T-helper 22 cell (primary cell): ENCODE results near the gene PXMP4.

ENCODE experiments used
- DNase-seq: peaks from one replicate; pipeline ENCODE4 v3.0.0-alpha.2; 2020; ENCODE audit warnings: low read depth

Gene PXMP4

DNA sequence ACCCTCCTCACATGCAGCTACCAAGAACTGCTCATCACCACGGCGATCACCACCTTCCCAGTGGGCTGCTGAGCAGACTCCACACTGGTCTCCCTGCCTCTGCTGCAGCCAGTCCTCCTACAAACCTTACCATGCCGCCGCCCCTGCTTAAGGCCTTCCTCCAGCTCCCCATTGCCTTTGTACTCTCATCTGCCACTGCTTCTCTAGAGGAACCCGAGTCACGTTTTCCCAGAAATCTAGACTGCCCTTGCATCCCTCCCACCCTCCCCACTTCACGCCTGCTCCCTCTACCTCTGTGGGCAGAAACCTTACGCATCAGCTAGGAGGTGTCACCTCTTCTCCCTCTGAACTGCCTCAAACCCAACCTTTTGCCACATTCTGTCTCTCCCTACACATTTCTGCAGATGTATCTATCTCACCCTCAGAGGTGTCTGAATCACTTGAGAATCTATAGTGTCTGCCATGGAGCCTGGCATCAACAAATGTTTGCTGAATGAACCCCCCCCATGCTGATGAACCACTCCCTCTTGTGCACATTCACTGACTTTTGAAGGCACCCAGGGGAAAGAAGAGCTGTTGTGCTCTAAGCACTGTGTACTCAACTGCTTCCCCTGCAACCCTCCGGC is 38.3 kb downstream of the PXMP4 start:
- no peak for DNase-seq

DNA sequence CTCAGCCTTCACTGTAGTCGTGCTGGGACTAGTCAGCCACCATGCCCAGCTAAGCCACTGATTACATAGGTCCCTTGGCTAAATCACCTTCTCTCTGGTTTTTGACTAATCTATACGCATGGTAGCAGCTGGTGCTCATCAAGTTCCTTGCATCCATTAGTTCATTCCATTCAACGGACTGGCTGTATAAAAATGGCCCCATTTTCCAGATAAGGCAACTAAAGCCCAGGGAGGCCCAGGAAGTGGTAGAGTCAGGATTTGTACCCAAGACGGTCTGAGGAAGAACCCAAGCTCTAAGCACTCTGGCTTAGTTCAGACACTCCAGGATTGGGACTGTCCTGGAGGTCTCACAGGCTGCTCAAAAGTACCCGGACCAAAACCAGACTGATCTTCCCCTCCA is 38.8 kb downstream of the PXMP4 start:
- no peak for DNase-seq

DNA sequence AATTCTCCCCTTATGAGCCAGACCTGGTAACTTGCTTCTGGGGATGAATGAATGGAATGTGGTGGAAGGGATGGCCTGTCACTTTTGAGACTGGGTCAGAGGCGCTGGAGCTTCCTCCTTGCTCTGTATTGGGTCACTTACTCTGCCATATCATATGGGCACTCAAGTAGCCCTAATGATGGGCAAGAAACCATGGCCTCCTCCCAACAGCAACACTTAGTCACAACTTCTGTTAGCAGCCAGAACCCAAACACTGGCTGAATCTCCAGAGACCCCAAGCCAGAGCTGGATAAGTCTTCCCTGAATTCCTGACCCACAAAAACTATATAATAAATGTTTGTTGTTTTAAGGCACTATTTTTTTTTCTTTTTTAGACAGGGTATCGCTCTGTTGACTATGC is 39.4 kb downstream of the PXMP4 start:
- no peak for DNase-seq

DNA sequence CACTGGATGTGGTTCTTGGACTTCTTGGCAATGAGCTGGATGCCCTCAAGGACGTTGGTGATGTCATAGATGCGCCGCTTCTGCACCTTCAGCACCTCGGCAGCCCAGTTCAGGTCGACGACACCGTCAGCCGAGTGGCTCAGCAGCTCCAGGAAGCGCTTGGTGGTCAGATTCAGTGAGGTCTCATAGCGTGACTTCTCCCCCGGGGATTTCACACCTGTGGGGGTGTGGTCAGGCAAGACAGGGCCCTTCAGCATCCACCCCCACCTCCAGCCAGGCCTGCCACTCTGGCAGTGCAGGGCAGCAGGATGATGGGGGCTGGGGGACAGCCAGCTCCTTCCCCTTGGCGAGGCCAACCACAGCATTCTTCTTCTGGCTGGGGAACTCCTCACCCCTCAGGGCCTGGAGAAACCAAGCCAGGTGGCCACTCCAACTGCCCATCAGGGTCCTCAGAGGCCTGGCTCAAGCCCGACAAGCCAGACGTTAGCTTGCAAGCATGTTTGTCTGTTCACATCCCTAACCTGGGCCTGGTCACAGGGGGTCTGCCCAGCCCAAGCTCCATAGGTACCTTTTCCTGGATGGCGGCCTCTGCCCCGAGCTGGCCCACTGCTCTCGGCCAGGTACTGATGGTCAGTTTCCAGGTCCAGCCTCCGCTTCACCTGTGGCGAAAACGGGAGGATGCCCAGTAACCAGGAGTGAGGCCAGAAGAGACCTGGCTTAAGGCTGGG is 40.2 kb downstream of the PXMP4 start:
- no peak for DNase-seq

DNA sequence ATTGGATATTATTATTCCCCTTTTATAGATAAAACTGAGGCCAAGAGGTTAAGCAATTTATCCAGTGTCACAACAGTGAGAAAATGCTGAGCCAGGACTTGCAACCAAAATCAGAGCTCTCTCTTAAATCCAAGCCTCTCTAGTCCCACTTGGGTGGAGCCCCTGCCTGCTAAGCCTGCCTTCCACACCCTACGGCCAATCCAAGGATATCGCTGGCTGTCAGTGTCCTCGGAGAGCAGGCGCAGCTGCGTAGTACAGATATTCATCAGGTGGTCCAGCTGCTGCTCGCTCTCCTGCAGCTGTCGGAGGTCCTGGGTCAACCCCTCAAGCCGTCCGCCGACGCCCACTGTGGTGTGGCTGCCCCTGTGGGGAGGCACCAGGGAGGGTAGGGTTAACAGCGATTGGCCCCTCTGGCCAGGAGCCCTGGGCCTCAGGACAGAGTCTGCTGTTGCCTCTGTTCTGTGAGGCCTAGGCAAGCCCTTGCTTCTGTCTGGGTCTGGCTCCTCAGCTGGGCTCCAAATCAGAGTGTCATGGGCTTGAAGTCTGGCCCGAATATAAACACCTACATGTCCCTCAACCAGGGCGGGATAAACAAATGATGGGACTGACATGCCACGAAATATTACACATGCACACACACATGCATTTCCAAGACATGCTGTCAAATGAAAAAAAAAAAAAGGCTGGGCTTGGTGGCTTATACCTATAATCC is 42.0 kb downstream of the PXMP4 start:
- no peak for DNase-seq

DNA sequence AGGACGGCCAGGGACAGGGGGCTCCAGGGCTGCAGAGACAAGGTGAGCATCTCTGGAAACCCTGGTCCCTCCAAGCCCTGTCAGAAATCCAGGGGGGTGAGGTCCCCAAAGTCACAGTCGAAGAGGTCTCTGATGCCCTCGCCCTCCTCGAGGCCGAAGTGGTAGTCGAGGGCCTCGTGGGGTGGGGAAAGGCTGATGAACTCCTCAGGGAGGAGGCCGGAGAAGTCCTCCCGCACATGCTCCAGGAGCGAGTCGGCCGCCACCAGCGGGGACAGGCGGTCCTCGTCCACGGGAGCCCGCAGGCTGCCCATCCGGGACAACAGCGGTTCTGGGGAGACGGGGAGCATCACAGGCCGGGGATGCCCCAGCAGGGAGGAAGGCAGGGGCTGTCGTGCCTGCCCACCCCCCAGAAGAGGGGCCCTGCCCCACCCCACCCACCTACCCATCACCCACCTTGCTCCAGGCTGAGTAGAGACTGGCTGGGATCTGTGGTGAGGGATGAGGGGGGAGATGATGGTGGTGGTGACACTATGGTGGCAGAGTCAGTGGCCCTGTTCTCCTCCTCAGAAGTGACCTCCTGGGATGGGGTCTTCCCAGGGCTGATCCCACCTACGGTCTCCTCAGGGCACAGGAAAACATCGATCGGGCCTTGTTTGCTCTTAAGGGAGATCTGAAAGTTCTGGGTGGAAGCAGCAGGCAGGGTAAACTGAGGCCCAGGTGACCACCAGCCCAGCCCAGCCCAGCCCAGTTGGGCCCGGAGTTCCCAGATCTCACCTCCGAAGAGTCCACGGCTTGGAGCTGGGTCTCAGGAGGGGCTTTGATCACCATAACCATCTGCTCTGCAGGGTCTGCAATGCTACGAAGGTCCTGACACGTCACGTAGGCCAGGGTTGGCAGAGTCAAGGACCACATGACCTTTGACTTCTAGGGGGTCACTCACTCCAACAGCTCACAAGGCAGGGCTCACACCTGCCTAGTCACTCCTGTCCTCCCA is 43.2 kb downstream of the PXMP4 start:
- DNase-seq: no peak

DNA sequence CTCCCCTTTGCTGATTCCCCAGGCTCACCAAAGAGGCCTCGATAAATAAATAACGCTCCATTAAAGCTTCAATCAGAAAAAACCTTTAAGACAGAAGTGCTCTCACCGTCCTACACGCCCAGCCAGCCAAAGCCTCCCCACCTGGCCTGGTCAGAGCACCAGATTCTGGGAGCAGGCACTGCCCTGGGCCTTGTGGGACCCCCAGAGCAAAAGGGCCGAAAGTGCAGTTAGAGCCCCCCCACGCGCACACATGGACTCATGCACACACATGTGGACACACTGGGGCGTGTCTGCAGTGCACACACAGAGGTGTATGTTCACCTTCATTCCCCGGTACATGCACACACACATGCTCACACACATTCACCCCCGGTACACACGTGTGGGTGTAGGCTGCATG is 44.0 kb downstream of the PXMP4 start:
- DNase-seq: no peak

DNA sequence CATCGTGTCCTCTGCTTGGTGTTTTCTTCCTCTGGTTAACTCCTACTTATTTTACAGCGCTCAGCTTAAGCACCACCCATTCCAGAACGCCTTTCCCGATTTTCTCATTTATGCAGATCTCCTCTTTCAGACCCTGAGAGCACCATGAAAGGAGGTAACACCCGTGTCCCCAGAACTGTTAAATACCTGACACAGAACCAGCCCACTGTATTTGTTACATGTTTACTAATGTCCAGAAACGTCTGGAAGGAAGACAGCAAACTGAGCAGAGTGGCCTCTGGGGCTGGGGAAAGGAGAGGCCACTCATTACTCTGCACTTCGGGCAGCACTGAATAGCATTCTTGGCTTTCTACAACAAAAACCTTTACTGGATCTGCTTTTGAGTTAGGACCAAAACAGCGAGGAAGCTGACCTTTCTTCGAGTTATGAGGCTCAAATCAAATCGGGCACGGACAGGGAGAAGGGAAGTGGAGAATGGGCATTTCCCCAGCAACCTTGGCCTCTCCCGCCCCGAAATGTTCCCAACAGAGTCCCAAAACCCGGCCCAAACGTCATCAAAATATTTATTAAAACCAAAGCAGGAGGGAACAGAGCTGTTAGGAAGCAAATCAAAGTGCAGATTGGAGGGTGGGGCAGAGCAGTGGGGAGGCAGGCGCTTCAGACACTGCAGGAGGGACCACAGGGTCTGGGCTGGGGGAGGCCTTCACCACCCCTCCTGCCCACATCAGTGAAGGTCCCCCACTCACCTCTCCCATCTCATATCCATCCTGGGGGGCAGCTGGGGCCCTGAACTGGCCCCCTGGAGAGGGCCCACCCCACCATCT is 44.8 kb downstream of the PXMP4 start:
- DNase-seq: no peak

DNA sequence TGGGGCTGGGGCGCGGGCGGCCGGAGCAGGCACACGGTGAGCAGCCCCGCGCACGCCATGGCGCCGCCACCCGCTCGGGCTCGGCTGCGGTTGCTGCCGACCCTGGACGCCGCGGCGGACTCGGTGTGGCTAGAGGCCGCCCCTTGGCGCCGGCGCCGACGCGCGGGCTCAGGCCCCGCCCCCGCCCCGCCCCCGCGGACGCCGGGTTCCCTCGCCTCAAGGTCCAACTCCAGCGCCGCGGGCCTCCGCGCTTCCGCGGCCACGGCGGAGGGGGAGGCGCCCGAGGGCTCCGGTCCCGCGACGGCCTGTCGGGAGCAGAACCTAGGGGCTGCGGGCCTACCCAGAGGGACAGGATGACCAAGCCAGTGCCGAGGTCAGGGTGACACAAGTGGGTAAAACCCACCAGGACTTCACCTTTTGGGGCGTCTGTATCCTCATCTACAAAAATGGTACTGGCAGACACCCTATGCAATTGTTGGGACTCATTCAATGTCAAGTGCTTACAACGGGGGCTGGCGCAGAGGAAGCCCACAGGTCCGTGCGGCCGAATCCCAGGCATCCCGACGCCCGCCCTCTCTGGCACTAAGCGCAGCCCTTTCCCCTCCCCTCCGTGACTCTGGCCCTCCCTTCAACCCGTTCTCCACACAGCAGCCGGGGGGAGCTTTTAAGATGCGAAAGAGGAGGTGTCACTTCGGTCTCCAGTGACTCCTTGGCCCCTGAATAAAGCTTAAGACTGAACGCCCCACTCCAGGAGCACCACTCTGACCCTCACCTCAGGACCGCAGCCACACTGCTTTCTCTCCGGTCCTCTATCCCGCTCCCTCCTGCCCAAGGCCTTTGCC is 45.6 kb downstream of the PXMP4 start, which contains the start of gene NECAB3:
TSS of gene NECAB3 (minus strand) at position 135 of the 842 bp plus-strand sequence. CDS start at position 59, 76 bp downstream.
- no peak for DNase-seq

DNA sequence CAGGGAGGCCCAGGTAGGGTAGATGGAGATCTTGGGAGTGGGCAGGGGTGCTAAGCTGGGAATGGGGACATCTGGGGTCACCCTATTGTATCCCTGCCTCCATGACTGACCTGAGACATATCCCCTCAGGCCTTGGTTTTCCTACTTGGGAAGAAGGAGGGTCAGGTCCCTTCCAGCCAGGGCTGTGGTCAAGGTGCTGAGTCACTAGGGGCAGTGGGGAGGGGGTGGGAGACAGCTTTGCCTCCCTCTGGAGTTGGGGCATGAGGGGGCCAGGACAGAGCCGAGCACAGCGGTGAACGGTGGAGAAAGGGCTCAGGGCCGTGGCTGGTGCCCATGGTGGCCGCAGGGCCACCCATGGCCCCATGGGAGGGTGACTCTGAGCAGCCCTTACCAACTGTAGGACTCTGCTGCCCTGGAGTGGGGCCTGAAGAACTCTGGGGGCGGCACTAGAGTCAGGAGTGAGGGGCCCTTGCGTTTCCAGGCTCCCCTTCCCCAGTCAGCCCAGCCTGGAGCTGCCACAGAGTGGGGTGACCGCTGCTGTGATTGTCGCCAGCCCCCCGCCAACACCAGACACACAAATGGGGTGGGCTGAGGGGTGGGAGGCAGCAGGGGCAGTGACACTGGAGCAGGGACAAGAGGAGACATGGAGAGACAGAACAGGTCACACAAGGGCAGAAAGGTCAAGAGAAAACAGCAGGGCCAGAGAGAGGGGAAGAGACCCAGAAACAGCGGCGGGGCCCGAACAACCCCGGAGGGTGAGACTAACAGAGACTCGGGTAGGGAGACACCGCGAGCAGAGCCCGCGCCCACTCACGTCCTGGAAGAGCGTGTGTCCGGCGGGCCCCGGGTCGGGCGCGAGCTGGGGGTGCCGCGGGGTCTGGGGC is 46.5 kb downstream of the PXMP4 start:
- no peak for DNase-seq

DNA sequence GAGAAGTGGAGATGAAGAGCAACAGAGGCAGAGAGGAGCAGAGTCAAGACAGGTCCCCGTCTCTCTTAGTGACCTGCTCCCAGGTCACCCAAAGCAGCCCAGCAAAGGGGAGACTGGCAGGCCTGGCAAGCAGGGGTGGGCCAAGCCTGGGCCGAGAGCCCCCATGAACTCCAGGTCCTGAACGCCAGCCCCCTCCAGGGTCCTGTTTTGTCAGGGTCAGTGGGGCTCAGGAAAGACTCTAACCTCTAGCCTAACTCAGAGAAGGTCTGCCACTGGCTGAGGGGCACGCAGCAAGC is 47.0 kb downstream of the PXMP4 start:
- no peak for DNase-seq

DNA sequence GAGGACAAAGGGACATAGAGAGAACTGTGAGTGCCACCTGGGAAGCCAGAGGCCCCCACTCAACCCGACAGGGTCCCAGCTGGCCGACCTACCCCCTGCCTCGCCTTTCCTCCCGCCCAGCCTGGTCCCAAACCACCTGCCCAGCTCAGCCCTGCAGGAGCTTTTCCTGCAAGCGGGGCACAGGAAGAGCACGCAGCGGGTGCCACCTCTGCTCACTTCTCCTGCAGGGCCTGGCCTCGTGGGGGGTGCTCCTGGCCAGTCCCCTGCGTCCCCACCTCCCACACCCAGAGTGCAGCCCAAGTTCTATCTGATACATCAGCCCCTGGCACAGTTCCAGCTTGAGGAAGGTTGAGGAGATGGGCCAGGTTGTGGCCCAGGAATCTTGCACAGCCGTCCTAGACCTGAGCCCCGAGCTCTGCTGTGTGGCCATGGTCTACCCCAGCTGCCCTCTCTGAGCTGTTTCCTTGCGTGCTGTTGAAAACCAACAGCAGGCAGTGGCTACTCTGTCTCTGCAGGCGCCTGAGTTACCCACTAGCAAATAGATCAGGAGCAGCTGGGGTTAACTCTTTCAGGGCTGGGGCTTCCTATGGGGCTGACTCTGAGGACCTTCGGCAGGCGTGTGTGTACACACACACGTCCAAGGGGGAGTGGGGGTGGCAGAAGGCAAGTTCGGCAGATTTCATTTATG is 47.5 kb downstream of the PXMP4 start:
- DNase-seq: no peak

DNA sequence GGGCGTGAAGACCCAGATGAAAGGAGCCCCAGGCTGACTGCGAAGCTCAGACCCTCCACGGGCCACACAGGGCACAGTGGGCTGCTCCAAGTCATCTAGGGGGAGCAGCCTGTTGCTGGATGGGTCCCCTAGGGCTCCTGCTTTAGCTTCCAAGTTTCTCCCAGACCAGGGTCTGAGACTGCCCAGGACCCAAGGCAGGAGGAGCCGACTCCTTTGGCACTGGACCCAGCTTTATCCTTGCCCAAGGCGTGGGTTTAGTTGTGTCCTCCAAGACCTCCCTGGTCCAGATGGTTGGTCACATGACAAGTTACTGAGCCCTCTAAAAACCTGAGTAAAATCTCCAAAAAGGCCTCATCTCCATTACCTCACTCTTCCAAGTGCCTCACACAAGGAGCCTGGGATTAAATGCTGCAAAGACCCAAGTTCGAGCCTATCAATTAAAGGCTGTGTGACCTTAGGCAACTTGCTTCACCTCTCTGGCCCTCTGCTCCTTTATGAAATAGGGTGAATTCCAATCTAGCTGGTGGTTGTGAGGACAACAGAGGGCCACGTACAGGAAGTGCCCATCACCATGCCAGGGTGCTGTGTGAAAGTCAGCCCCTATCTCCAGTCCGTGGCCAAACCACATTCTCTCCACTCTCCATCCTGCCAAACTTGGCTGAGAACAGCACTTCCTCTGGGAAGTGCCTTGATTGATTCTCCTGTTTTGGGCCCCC is 48.4 kb downstream of the PXMP4 start:
- DNase-seq: no peak

DNA sequence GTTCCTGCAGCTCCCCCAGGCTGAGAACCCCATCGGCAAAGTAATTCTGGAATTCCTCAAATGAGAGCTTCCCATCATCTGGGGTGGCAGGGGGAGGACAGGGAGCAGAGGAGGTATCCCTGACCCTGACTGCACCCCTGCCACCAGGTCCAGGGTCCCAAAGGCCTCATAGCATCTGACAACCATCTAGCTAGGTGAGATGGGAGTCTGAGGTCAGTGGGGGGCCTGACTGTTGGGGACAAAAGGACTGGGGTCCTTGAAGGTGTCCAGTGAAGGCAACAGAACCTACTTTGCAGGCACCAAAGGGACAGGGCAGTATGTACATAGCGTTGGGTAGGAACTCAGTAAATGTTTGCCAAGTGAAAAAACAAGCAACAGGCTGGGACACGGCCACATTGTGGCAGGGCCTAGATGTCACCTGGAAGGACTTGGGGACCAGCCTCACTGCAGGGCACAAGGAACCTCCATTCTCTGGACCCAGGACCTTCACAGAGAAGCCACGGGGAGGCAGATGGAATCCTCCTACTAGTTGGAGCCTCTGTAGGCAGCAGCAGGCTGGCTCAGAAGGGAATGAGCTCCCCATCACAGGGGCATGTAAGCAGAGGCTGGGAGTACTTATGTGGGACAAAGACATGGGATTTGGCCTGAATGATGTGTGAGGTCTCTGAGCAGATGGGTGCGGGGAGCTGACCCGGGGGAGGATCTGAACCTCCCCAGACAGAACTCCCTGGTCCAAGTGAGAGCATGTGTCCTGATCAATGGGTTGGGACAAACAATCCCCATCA is 49.2 kb downstream of the PXMP4 start:
- DNase-seq: no peak

DNA sequence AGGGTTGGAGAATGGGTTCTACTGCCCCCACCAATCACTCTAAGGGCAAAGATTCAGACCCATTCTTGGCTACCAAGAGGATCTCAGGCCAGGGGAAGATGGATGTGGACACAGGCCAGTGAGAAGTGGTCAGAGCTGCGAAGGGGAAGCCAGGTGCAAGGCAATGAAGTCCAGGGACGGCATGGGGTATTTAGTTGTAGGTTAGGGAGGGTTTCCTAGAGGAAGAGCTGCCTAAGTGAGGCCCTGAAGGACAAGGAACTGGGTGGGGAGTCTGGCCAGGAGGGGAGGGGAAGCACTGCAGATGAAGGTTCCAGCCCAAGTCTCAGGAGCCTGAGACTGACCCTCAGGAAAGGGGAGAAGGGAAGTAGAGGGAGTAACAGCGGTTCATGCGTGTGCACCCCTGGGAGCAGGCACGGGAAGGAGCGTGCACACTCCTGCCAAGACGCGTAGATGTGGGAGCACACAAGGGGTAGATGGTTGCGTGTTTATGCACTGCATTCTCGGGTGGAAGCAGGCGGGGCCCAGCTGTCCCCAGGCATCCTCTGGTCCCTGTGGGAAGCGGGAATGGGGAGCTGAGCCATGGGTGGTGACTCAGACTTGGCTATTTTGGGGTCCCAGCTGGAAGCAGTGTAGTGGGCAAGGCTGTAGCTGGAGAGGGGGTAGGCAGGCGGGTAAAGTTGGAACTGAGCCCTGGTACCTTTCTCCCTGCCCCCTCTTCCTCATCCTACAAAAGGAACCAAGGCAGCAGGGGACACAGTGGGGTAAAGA is 50.1 kb downstream of the PXMP4 start:
- DNase-seq: no peak

DNA sequence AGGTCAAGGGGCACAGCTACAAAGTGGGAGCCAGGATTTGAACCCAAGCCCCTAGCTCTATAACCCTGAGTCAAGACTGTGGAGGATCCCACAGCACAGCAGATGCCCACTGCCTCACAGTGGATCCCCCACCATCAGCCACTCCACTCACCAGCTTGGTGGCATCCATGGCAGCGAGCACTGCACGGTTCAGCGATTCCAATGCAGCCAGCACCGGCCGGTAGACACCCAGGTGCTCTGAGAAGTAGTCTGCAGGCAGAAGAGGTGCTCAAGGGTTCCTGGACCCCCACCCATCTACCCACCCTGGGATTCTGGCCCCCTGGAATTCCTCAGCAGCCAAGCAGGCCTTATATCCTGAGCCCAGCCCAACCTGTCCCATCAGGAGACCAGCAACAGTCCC is 50.9 kb downstream of the PXMP4 start:
- DNase-seq: no peak
